ENCODE measurements around the gene IFNL3. TPM values are rescaled to one million over a fixed set of nuclear protein-coding genes. Genes with fewer than 3 reads are reported as not detected.

Gene IFNL3
- total RNA-seq, 3 donors from 2014 or later (not counting 1 experiment from before 2014, with no cell fraction given): not detected

DNA sequence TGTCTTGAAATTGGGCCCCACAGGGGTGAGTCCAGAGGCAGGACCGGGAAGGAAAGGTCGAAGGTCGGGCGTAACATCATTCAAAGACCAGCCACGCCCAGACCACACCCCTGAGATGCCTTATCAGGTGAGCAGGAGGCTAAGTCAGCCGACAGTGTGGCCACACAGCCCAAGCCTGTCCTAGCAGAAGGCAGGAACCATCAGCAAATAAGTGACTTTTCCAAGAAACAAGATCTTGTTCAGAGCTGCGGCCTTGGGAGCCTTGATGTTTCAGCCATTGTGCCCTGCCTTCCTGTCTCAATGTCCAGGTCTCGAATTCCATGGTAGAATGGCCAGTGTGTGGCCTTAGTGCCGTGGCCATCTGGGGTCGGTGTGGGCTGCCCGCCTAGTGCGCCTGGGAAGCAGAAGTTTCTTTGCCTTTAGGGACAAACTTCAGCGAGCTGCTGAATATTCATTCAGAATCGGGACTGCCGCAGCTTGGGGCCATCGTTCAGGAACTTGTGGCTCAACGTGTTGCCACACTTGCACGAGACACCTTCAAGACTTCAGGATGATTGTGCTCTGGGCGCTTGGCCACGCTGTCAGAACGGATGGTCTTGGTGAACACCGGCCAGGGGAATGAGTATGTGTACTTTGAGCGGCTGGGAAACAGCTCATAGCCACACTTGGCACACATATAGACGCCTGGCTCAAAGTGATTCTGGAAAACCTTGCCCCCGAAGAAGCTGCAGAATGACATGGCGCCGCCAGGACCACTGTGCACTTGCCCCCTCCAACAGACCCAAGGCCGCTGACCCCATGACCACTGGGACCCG lies 9.9 kb upstream of the IFNL3 start:
- Mint-ChIP-seq H3K27ac (no peak overlapping the region), H3K4me1 (no peaks in the 10 kb centered on the region), H3K9me3 (no peaks in the 10 kb centered on the region), H3K36me3 (no peaks in the 10 kb centered on the region), H3K27me3 (ENCODE audit: low read depth in 2 of 2) (no peaks in the 10 kb centered on the region), H3K4me3 (no peak overlapping the region)
- Histone ChIP-seq H3K4me3 (ENCODE audit: low read length) (no peak overlapping the region), H3K36me3 (ENCODE audit: control insufficient read depth, insufficient read depth, low read length) (no peaks in the 10 kb centered on the region), H3K4me1 (ENCODE audit: control insufficient read depth, insufficient read depth, low read length) (no peaks in the 10 kb centered on the region), H3K27me3 (ENCODE audit: control insufficient read depth, insufficient read depth, low read length) (no peaks in the 10 kb centered on the region), H3K27ac (ENCODE audit: low read length) (no peak overlapping the region), H3K9me3 (ENCODE audit: control insufficient read depth, insufficient read depth, low read length) (no peaks in the 10 kb centered on the region)
- DNase-seq: no peak
- TF ChIP-seq, protein P1, sequence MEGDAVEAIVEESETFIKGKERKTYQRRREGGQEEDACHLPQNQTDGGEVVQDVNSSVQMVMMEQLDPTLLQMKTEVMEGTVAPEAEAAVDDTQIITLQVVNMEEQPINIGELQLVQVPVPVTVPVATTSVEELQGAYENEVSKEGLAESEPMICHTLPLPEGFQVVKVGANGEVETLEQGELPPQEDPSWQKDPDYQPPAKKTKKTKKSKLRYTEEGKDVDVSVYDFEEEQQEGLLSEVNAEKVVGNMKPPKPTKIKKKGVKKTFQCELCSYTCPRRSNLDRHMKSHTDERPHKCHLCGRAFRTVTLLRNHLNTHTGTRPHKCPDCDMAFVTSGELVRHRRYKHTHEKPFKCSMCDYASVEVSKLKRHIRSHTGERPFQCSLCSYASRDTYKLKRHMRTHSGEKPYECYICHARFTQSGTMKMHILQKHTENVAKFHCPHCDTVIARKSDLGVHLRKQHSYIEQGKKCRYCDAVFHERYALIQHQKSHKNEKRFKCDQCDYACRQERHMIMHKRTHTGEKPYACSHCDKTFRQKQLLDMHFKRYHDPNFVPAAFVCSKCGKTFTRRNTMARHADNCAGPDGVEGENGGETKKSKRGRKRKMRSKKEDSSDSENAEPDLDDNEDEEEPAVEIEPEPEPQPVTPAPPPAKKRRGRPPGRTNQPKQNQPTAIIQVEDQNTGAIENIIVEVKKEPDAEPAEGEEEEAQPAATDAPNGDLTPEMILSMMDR (IDR thresholded peaks at IDR 0.05): no peak
- intact Hi-C loops (cut with micrococcal nuclease): no loop called here
- 81% methylated on average over 29 of the region's 29 CpGs for WGBS (ENCODE audit: insufficient coverage)
- no peak for ATAC-seq

DNA sequence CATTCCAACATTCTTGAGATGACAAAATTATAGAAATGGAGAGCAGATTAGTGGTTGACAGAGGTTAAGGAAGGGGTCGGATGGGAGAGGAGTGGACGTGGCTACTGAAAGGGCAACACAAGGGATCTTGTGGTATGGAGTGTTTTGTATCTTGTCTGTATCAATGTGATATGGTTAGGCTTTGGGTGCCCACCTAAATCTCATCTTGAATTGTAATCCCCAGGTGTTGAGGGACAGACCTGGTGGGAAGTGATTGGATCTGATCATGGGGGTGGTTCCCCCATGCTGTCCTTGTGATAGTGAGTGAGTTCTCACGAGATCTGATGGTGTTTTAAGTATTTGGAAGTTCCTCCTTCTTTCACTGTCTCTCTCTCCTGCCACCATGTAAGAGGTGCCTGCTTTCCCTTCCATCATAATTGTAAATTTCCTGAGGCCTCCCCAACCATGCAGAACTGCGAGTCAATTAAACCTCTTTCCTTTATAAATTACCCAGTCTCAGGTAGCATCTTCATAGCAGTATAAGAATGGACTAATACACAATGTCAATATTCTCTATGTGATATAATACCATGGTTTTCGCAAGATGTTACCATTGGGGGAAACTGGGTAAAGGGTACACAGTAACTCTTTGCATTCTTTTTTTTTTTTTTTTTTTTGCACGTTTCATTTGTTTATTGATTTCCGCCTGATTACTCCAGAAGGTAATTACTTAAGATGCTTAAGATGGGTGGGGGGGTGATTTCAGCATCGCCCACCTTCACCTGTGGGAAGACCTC lies 8.8 kb upstream of the IFNL3 start:
- no peak overlapping the region for H3K4me3 ChIP-seq (ENCODE audit: low read length)
- TF ChIP-seq, protein P1 (IDR thresholded peaks at IDR 0.05): no peak
- H3K4me1 ChIP-seq (ENCODE audit: control insufficient read depth, insufficient read depth, low read length): no peaks in the 10 kb centered on the region
- Mint-ChIP-seq H3K36me3 (no peaks in the 10 kb centered on the region), H3K4me1 (no peaks in the 10 kb centered on the region), H3K27ac (no peak overlapping the region), H3K27me3 (ENCODE audit: low read depth in 2 of 2) (peaks cover 6 to 12% of the 10 kb centered on the region in 2 donors), H3K9me3 (no peaks in the 10 kb centered on the region), H3K4me3 (no peak overlapping the region)
- peaks cover 5% of the 10 kb centered on the region for H3K27me3 ChIP-seq (ENCODE audit: control insufficient read depth, insufficient read depth, low read length)
- ATAC-seq (no peak), DNase-seq (no peak)
- no peaks in the 10 kb centered on the region for H3K36me3 ChIP-seq (ENCODE audit: control insufficient read depth, insufficient read depth, low read length)
- H3K27ac ChIP-seq (ENCODE audit: low read length): no peak overlapping the region
- no peaks in the 10 kb centered on the region for H3K9me3 ChIP-seq (ENCODE audit: control insufficient read depth, insufficient read depth, low read length)
- intact Hi-C loops (cut with micrococcal nuclease): no loop called here
- 88% methylated on average over 7 of the region's 8 CpGs for WGBS (ENCODE audit: insufficient coverage)

DNA sequence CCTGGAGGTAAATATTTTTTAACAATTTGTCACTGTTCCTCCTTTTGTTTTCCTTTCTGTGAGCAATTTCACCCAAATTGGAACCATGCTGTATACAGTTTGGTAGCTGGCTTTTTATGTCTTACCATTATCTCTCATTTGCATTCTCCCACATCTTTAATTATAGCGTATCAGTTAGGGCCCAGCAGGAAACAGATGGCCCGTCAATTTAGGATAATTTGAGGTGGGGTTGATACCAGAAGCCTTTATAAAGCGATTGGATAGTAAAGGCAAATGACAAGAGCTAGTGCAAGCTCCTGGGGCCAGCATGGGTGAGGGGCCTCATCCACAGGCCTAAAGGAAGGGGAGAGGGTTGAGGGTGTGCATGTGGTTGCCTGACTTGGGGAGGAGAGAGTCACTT lies 7.7 kb upstream of the IFNL3 start:
- ATAC-seq (no peak), DNase-seq (no peak)
- TF ChIP-seq, protein P1 (IDR thresholded peaks at IDR 0.05): no peak
- Mint-ChIP-seq H3K4me1 (no peaks in the 10 kb centered on the region), H3K9me3 (no peaks in the 10 kb centered on the region), H3K27ac (no peak overlapping the region), H3K4me3 (no peak overlapping the region), H3K27me3 (ENCODE audit: low read depth in 2 of 2) (peaks cover 10 to 12% of the 10 kb centered on the region in 2 donors), H3K36me3 (no peaks in the 10 kb centered on the region)
- Histone ChIP-seq H3K27me3 (ENCODE audit: control insufficient read depth, insufficient read depth, low read length) (peaks cover 12% of the 10 kb centered on the region), H3K4me3 (ENCODE audit: low read length) (no peak overlapping the region), H3K9me3 (ENCODE audit: control insufficient read depth, insufficient read depth, low read length) (no peaks in the 10 kb centered on the region), H3K36me3 (ENCODE audit: control insufficient read depth, insufficient read depth, low read length) (no peaks in the 10 kb centered on the region), H3K4me1 (ENCODE audit: control insufficient read depth, insufficient read depth, low read length) (peaks cover 7% of the 10 kb centered on the region), H3K27ac (ENCODE audit: low read length) (no peak overlapping the region)
- intact Hi-C loops (cut with micrococcal nuclease): no loop called here
- WGBS (ENCODE audit: insufficient coverage): 17% methylated on average over 2 of the region's 3 CpGs

Measured in natural killer cell (primary cell).